ENCODE results near the gene CNOT2.
"Not testable (repeated sequence)": the region's sequence is repeated elsewhere in the genome, so short reads cannot be mapped to it uniquely, and the experiment has no call there.

GRCh38 chr12:70304684-70305555 lies 61.7 kb downstream of the CNOT2 start:
- not testable (repeated sequence) for TF ChIP-seq CTCF (IDR thresholded peaks at IDR 0.05; ENCODE audit: poor library complexity); EZH2 (IDR thresholded peaks at IDR 0.05; ENCODE audit: borderline replicate concordance)
